Neural cell (in vitro differentiated cells): ENCODE results near the gene DGKB. TPM values are rescaled to one million over a fixed set of nuclear protein-coding genes. Genes with fewer than 3 reads are reported as not detected.

Experiments
- H2AFZ ChIP-seq: fragments of 200-600, 300-800 bp; sonication (generic), shearing (Covaris generic); 2 replicates; pipeline ENCODE4 v1.6.0; 2014; ENCODE audit warnings: low read depth, mild to moderate bottlenecking, antibody characterized with exemption, low read length, moderate library complexity
- H3F3A ChIP-seq: fragments of 200-600 bp; shearing (Covaris generic); 2 replicates; pipeline ENCODE4 v1.6.1; 2016; ENCODE audit warnings: mild to moderate bottlenecking, moderate library complexity, mixed read lengths, antibody characterized with exemption, low read length; ENCODE audit not compliant: insufficient read depth, poor library complexity, severe bottlenecking
- H3K27ac ChIP-seq: fragments of 200-600, 300-800 bp; sonication (generic), shearing (Covaris generic); 2 replicates; pipeline ENCODE4 v1.5.1; 2014; ENCODE audit warnings: mild to moderate bottlenecking, low read length, moderate library complexity
- H3K27me3 ChIP-seq: fragments of 300-800, 200-600 bp; sonication (generic), shearing (Covaris generic); 2 replicates; pipeline ENCODE4 v1.6.0; 2014; ENCODE audit warnings: mild to moderate bottlenecking, low read depth, low read length, moderate library complexity; ENCODE audit not compliant: insufficient read depth
- H3K36me3 ChIP-seq: fragments of 300-800, 200-600 bp; sonication (generic), shearing (Covaris generic); 2 replicates; pipeline ENCODE4 v1.5.1; 2014; ENCODE audit warnings: mild to moderate bottlenecking, antibody characterized with exemption, low read length, moderate library complexity; ENCODE audit not compliant: insufficient read depth
- H3K4me2 ChIP-seq: fragments of 300-800, 200-600 bp; sonication (generic), shearing (Covaris generic); 2 replicates; pipeline ENCODE4 v1.6.0; 2014; ENCODE audit warnings: mild to moderate bottlenecking, low read length
- H3K4me3 ChIP-seq: fragments of 300-800, 200-600 bp; sonication (generic), shearing (Covaris generic); 2 replicates; pipeline ENCODE4 v1.5.1; 2014; ENCODE audit warnings: mild to moderate bottlenecking, low read length, moderate library complexity
- H3K79me2 ChIP-seq: fragments of 200-600 bp; shearing (Covaris generic); replicated peaks from 2 replicates; pipeline ENCODE4 v1.6.0; 2014; ENCODE audit warnings: mild to moderate bottlenecking, low read length, moderate library complexity; ENCODE audit not compliant: insufficient read depth
- H3K9ac ChIP-seq: fragments of 300-800, 200-600 bp; sonication (generic), shearing (Covaris generic); 2 replicates; pipeline ENCODE4 v1.6.1; 2016; ENCODE audit warnings: mild to moderate bottlenecking, low read length, mixed read lengths
- H3K9me2 ChIP-seq: fragments of 200-600 bp; shearing (Covaris generic); 2 replicates; pipeline ENCODE4 v1.6.1; 2016; ENCODE audit warnings: mild to moderate bottlenecking, low read length, mixed read lengths; ENCODE audit not compliant: insufficient read depth
- H3K9me3 ChIP-seq: fragments of 200-600, 300-800 bp; sonication (generic), shearing (Covaris generic); 2 replicates; pipeline ENCODE4 v1.6.1; 2016; ENCODE audit warnings: mild to moderate bottlenecking, mixed run types, low read length, moderate library complexity, mixed read lengths
- H4K20me1 ChIP-seq: fragments of 200-600 bp; shearing (Covaris generic); 2 replicates; pipeline ENCODE4 v1.6.1; 2016; ENCODE audit warnings: mild to moderate bottlenecking, mixed run types; ENCODE audit not compliant: insufficient read depth
- EP300 ChIP-seq: fragments of 450-650 bp; conservative IDR thresholded peaks from 2 replicates; pipeline ENCODE4 v1.6.1; 2014; ENCODE audit warnings: antibody characterized with exemption, mild to moderate bottlenecking, moderate library complexity; ENCODE audit not compliant: poor library complexity, severe bottlenecking
- EZH2 ChIP-seq: fragments of 200-600, 300-800 bp; shearing (Covaris generic), sonication (generic); IDR thresholded peaks from 2 replicates; pipeline ENCODE4 v1.6.1; 2014; ENCODE audit warnings: antibody characterized with exemption, low read length, borderline replicate concordance, mild to moderate bottlenecking; ENCODE audit not compliant: insufficient read depth, poor library complexity, severe bottlenecking
- MXI1 ChIP-seq: fragments of 450-650 bp; conservative IDR thresholded peaks from 2 replicates; pipeline ENCODE4 v1.6.1; 2014; ENCODE audit warnings: antibody characterized with exemption, mild to moderate bottlenecking; ENCODE audit not compliant: poor library complexity, severe bottlenecking
- POLR2AphosphoS5 ChIP-seq: IDR thresholded peaks from 2 replicates; pipeline ENCODE4 v1.6.1; 2012
- RAD21 ChIP-seq: fragments of 450-650 bp; conservative IDR thresholded peaks from 2 replicates; pipeline ENCODE4 v1.6.1; 2014; ENCODE audit warnings: antibody characterized with exemption, mild to moderate bottlenecking, moderate library complexity
- SMC3 ChIP-seq: fragments of 450-650 bp; conservative IDR thresholded peaks from 2 replicates; pipeline ENCODE4 v1.6.1; 2014; ENCODE audit warnings: antibody characterized with exemption, mild to moderate bottlenecking, moderate library complexity; ENCODE audit not compliant: poor library complexity
- TAF1 ChIP-seq: IDR thresholded peaks from 2 replicates; pipeline ENCODE4 v1.6.1; 2012; ENCODE audit warnings: low read depth
- polyA plus RNA-seq: library from polyadenylated mRNA; depleted of rRNA; stranded (reverse); fragments of >200 nt; gene quantifications from 2 replicates; pipeline ENCODE4 v1.2.3, GENCODE V29; 2014
- TF ChIP-seq, protein P1 (sequence below): fragments of 450-650 bp; IDR thresholded peaks from 2 replicates; pipeline ENCODE4 v1.5.1; 2014; ENCODE audit warnings: antibody characterized with exemption, mild to moderate bottlenecking, moderate library complexity; ENCODE audit not compliant: poor library complexity, severe bottlenecking
- TF ChIP-seq, protein P2 (sequence below): IDR thresholded peaks from 2 replicates; pipeline ENCODE4 v1.6.1; 2012; ENCODE audit warnings: borderline replicate concordance

DGKB gene
- polyA plus RNA-seq, 1 donor from 2014 or later: 0.20 TPM

DNA sequence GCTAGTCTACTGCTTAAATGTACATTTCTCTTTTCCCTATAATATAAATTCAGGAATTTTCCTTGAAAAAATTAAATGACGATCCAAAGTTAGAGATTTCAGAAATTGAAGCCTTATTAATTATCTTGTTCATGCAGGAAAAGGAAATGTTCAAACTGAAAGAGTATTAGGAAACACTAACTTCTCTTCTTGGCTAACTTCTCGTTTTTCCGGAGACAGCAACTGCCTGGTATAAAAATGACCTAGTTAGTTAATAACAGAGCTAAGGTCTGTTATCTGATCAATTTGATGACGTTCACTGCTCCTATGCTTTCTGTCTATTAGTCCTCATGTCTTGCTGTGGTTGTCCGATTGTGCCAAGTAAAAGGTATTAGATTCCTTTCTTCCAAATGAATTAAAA is 212.5 kb downstream of the DGKB start:
- no peaks in the 10 kb centered on the region for H3K36me3 ChIP-seq
- H2AFZ ChIP-seq: no peak overlapping the region
- no peaks in the 10 kb centered on the region for H3K9me3 ChIP-seq
- H3K27ac ChIP-seq: no peak overlapping the region
- H3K79me2 ChIP-seq: no peaks in the 10 kb centered on the region
- no peak for TF ChIP-seq EZH2
- TF ChIP-seq RAD21: no peak
- no peak for TF ChIP-seq TAF1
- TF ChIP-seq EP300: no peak
- TF ChIP-seq, protein P1, sequence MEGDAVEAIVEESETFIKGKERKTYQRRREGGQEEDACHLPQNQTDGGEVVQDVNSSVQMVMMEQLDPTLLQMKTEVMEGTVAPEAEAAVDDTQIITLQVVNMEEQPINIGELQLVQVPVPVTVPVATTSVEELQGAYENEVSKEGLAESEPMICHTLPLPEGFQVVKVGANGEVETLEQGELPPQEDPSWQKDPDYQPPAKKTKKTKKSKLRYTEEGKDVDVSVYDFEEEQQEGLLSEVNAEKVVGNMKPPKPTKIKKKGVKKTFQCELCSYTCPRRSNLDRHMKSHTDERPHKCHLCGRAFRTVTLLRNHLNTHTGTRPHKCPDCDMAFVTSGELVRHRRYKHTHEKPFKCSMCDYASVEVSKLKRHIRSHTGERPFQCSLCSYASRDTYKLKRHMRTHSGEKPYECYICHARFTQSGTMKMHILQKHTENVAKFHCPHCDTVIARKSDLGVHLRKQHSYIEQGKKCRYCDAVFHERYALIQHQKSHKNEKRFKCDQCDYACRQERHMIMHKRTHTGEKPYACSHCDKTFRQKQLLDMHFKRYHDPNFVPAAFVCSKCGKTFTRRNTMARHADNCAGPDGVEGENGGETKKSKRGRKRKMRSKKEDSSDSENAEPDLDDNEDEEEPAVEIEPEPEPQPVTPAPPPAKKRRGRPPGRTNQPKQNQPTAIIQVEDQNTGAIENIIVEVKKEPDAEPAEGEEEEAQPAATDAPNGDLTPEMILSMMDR: no peak
- TF ChIP-seq, protein P2, sequence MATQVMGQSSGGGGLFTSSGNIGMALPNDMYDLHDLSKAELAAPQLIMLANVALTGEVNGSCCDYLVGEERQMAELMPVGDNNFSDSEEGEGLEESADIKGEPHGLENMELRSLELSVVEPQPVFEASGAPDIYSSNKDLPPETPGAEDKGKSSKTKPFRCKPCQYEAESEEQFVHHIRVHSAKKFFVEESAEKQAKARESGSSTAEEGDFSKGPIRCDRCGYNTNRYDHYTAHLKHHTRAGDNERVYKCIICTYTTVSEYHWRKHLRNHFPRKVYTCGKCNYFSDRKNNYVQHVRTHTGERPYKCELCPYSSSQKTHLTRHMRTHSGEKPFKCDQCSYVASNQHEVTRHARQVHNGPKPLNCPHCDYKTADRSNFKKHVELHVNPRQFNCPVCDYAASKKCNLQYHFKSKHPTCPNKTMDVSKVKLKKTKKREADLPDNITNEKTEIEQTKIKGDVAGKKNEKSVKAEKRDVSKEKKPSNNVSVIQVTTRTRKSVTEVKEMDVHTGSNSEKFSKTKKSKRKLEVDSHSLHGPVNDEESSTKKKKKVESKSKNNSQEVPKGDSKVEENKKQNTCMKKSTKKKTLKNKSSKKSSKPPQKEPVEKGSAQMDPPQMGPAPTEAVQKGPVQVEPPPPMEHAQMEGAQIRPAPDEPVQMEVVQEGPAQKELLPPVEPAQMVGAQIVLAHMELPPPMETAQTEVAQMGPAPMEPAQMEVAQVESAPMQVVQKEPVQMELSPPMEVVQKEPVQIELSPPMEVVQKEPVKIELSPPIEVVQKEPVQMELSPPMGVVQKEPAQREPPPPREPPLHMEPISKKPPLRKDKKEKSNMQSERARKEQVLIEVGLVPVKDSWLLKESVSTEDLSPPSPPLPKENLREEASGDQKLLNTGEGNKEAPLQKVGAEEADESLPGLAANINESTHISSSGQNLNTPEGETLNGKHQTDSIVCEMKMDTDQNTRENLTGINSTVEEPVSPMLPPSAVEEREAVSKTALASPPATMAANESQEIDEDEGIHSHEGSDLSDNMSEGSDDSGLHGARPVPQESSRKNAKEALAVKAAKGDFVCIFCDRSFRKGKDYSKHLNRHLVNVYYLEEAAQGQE: no peak
- no peak for TF ChIP-seq POLR2AphosphoS5
- TF ChIP-seq SMC3: no peak
- no peak for TF ChIP-seq MXI1
- no peaks in the 10 kb centered on the region for H4K20me1 ChIP-seq
- H3K9me2 ChIP-seq: no peaks in the 10 kb centered on the region
- H3F3A ChIP-seq: no peaks in the 10 kb centered on the region
- no peak overlapping the region for H3K9ac ChIP-seq
- H3K4me2 ChIP-seq: no peak overlapping the region
- H3K4me3 ChIP-seq: no peak overlapping the region
- no peaks in the 10 kb centered on the region for H3K27me3 ChIP-seq

DNA sequence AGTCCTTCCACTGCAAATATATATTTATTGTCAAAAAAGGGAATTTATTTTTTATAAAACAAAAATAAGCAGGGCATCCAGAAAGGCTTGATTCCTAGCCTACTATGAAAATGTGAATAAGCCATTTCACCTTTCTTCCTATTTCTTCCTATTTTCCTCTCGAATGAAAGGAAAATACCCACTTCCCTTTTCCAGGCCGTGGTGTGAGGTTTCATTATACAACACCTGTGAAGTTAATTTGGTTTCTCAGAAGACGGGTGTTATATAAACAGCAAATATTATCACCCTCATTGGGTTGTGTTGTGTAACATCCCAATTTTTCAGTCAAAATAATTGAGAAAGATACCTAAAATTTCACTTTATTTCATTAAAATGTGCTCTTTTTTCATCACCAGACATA is 214.3 kb downstream of the DGKB start:
- Histone ChIP-seq H3K36me3 (no peaks in the 10 kb centered on the region), H3K27me3 (no peaks in the 10 kb centered on the region), H2AFZ (no peak overlapping the region), H3K4me3 (no peak overlapping the region), H3K9me2 (no peaks in the 10 kb centered on the region), H3K27ac (no peak overlapping the region), H3F3A (no peaks in the 10 kb centered on the region), H3K79me2 (no peaks in the 10 kb centered on the region), H3K9ac (no peak overlapping the region), H3K9me3 (no peaks in the 10 kb centered on the region), H3K4me2 (no peak overlapping the region), H4K20me1 (no peaks in the 10 kb centered on the region)
- TF ChIP-seq EP300: no peak
- no peak for TF ChIP-seq TAF1
- no peak for TF ChIP-seq SMC3
- no peak for TF ChIP-seq RAD21
- TF ChIP-seq MXI1: no peak
- no peak for TF ChIP-seq POLR2AphosphoS5
- no peak for TF ChIP-seq EZH2

DNA sequence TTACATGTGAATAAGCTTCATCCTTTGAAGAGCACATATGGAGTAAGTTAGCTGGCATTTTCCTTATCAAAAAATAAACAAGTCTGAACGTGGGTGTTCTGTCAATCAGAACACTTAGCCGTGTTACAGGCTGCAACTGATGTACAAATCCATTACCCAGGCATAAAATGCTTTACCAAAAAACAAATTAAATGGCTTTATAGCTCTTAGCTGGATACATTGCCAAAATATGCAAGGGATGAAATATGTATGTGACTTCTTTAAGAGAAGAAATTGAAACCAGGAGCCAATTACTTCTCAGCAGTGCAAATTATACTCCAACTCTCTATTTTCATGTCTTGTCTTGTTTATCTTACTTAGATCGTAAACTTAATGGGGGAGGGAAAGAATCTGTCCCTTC is 214.8 kb downstream of the DGKB start:
- Histone ChIP-seq H3K27me3 (no peaks in the 10 kb centered on the region), H3K9ac (no peak overlapping the region), H3K36me3 (no peaks in the 10 kb centered on the region), H3K4me2 (no peak overlapping the region), H3F3A (no peaks in the 10 kb centered on the region), H3K9me3 (no peaks in the 10 kb centered on the region), H3K9me2 (no peaks in the 10 kb centered on the region), H3K4me3 (no peak overlapping the region), H4K20me1 (no peaks in the 10 kb centered on the region), H2AFZ (no peak overlapping the region), H3K79me2 (no peaks in the 10 kb centered on the region), H3K27ac (no peak overlapping the region)
- TF ChIP-seq MXI1 (no peak), TAF1 (no peak), EZH2 (no peak), POLR2AphosphoS5 (no peak), EP300 (no peak), RAD21 (no peak), SMC3 (no peak)
- TF ChIP-seq, protein P2: no peak
- TF ChIP-seq, protein P1: no peak
